Neural cell (in vitro differentiated cells): ENCODE measurements around the gene AHRR. TPM values are rescaled to one million over a fixed set of nuclear protein-coding genes. Genes with fewer than 3 reads are reported as not detected.
"Not testable (repeated sequence)": the region's sequence is repeated elsewhere in the genome, so short reads cannot be mapped to it uniquely, and the experiment has no call there.

Experiments
- H2AFZ ChIP-seq: fragments of 200-600, 300-800 bp; sonication (generic), shearing (Covaris generic); 2 replicates; pipeline ENCODE4 v1.6.0; 2014; ENCODE audit warnings: low read depth, mild to moderate bottlenecking, antibody characterized with exemption, low read length, moderate library complexity
- H3F3A ChIP-seq: fragments of 200-600 bp; shearing (Covaris generic); 2 replicates; pipeline ENCODE4 v1.6.1; 2016; ENCODE audit warnings: mild to moderate bottlenecking, moderate library complexity, mixed read lengths, antibody characterized with exemption, low read length; ENCODE audit not compliant: insufficient read depth, poor library complexity, severe bottlenecking
- H3K27ac ChIP-seq: fragments of 200-600, 300-800 bp; sonication (generic), shearing (Covaris generic); 2 replicates; pipeline ENCODE4 v1.5.1; 2014; ENCODE audit warnings: mild to moderate bottlenecking, low read length, moderate library complexity
- H3K27me3 ChIP-seq: fragments of 300-800, 200-600 bp; sonication (generic), shearing (Covaris generic); 2 replicates; pipeline ENCODE4 v1.6.0; 2014; ENCODE audit warnings: mild to moderate bottlenecking, low read depth, low read length, moderate library complexity; ENCODE audit not compliant: insufficient read depth
- H3K36me3 ChIP-seq: fragments of 300-800, 200-600 bp; sonication (generic), shearing (Covaris generic); 2 replicates; pipeline ENCODE4 v1.5.1; 2014; ENCODE audit warnings: mild to moderate bottlenecking, antibody characterized with exemption, low read length, moderate library complexity; ENCODE audit not compliant: insufficient read depth
- H3K4me2 ChIP-seq: fragments of 300-800, 200-600 bp; sonication (generic), shearing (Covaris generic); 2 replicates; pipeline ENCODE4 v1.6.0; 2014; ENCODE audit warnings: mild to moderate bottlenecking, low read length
- H3K4me3 ChIP-seq: fragments of 300-800, 200-600 bp; sonication (generic), shearing (Covaris generic); 2 replicates; pipeline ENCODE4 v1.5.1; 2014; ENCODE audit warnings: mild to moderate bottlenecking, low read length, moderate library complexity
- H3K79me2 ChIP-seq: fragments of 200-600 bp; shearing (Covaris generic); replicated peaks from 2 replicates; pipeline ENCODE4 v1.6.0; 2014; ENCODE audit warnings: mild to moderate bottlenecking, low read length, moderate library complexity; ENCODE audit not compliant: insufficient read depth
- H3K9ac ChIP-seq: fragments of 300-800, 200-600 bp; sonication (generic), shearing (Covaris generic); 2 replicates; pipeline ENCODE4 v1.6.1; 2016; ENCODE audit warnings: mild to moderate bottlenecking, low read length, mixed read lengths
- H3K9me2 ChIP-seq: fragments of 200-600 bp; shearing (Covaris generic); 2 replicates; pipeline ENCODE4 v1.6.1; 2016; ENCODE audit warnings: mild to moderate bottlenecking, low read length, mixed read lengths; ENCODE audit not compliant: insufficient read depth
- H3K9me3 ChIP-seq: fragments of 200-600, 300-800 bp; sonication (generic), shearing (Covaris generic); 2 replicates; pipeline ENCODE4 v1.6.1; 2016; ENCODE audit warnings: mild to moderate bottlenecking, mixed run types, low read length, moderate library complexity, mixed read lengths
- H4K20me1 ChIP-seq: fragments of 200-600 bp; shearing (Covaris generic); 2 replicates; pipeline ENCODE4 v1.6.1; 2016; ENCODE audit warnings: mild to moderate bottlenecking, mixed run types; ENCODE audit not compliant: insufficient read depth
- polyA plus RNA-seq: library from polyadenylated mRNA; depleted of rRNA; stranded (reverse); fragments of >200 nt; gene quantifications from 2 replicates; pipeline ENCODE4 v1.2.3, GENCODE V29; 2014

AHRR gene
- polyA plus RNA-seq, 1 donor from 2014 or later = 0.26 TPM

DNA sequence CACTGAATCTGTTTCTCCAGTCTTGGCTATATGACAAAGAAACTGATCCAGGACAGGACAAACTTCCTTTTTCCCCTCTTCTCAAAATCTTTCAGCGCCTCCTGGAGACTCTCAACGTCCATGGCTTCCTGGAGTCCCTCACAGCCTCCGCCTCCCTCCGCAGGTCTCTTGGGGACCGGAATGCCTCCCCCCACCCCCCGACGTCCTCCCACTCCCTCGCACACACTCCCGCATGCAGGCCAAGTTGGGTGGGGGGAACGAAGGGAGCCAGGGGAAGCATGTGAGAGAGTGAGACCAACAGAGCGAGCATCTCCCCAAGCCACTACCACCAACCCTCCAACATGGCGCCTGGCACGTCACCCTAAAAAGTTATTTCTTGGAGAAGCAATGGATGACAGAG is 31.3 kb upstream of the AHRR start:
- not testable (repeated sequence) for H3K36me3 ChIP-seq, H3K27me3 ChIP-seq, H3F3A ChIP-seq, H2AFZ ChIP-seq, H3K27ac ChIP-seq, H3K4me2 ChIP-seq, H3K79me2 ChIP-seq, H3K9ac ChIP-seq, H3K4me3 ChIP-seq, H3K9me2 ChIP-seq, H3K9me3 ChIP-seq, H4K20me1 ChIP-seq

DNA sequence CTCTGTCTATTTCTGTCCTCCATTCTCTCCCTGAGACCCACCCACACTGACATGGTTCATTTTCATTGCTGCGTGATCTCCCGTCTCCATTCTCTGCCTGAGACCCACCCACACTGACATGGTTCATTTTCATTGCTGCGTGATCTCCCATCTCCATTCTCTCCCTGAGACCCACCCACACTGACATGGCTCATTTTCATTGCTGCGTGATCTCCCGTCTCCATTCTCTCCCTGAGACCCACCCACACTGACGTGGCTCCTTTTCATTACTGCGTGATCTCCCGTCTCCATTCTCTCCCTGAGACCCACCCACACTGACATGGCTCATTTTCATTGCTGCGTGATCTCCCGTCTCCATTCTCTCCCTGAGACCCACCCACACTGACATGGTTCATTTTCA is 30.2 kb upstream of the AHRR start:
- not testable (repeated sequence) for H3K36me3 ChIP-seq, H3K4me3 ChIP-seq, H3K9me2 ChIP-seq, H3F3A ChIP-seq, H3K27me3 ChIP-seq, H3K79me2 ChIP-seq, H3K9ac ChIP-seq, H2AFZ ChIP-seq, H4K20me1 ChIP-seq, H3K4me2 ChIP-seq, H3K27ac ChIP-seq, H3K9me3 ChIP-seq

DNA sequence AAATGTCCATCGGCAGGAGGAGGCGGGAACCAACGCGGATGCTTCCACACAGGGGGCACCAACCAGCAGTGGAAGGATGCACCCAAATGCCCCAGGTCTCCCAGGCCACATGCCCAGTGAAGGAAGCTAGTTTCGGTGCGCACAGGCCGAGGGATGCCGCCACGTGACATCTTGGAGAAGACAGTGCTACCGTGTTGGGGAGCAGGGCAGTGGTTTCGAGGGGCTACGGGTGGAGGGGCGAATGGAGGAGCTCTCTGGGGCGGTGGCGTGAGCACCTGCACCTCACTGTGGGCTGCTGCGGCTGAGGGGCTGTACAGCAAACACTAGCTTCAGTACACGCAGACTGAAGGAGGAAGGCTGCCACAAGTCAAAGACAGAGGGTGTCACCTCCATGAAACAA is 26.7 kb upstream of the AHRR start:
- not testable (repeated sequence) for H3F3A ChIP-seq, H3K9ac ChIP-seq, H3K4me3 ChIP-seq, H4K20me1 ChIP-seq, H2AFZ ChIP-seq, H3K27me3 ChIP-seq, H3K79me2 ChIP-seq, H3K9me3 ChIP-seq, H3K4me2 ChIP-seq, H3K36me3 ChIP-seq, H3K9me2 ChIP-seq, H3K27ac ChIP-seq

DNA sequence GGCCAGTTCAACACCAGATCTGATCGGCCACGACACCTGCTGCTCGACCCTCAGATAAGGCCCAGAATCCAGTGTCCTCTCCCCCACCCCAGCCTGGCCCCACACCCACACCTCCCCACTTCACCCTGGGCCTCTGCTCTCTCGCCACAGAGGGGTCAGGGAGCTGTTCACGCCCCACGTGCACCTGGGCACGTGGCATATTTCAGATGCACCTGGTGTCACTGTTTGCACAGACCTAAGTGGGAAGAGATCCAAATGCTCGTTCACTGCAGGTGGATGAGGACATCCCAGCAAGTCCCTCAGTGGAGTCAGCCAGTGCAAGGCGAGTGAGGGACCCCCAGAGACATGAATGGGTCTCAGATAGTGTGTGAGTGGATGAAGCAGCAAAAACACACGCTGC is 25.3 kb upstream of the AHRR start:
- not testable (repeated sequence) for H2AFZ ChIP-seq, H3K36me3 ChIP-seq, H3F3A ChIP-seq, H3K9me2 ChIP-seq, H3K79me2 ChIP-seq, H3K27ac ChIP-seq, H4K20me1 ChIP-seq, H3K4me3 ChIP-seq, H3K27me3 ChIP-seq, H3K9ac ChIP-seq, H3K9me3 ChIP-seq, H3K4me2 ChIP-seq

DNA sequence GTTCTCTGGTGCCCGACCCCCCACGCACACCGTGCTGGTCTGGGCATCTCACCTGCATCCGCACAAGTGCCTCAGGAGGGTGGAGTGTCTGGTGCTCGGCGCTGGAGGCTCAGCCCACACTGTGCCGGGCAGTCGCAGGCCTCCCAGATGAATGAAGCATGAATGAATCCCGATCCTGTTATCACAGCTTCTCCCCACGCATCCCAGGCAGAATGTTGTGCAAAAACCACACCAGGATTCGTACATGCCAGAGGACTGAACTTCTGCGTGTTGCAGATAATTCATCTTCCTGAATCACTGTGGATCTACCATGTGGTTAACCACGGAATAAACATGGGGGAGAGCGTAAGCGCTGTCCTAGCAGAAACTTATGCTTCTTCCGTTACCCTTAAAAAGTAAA is 24.6 kb upstream of the AHRR start:
- not testable (repeated sequence) for H3K4me2 ChIP-seq, H3K27me3 ChIP-seq, H4K20me1 ChIP-seq, H3K9ac ChIP-seq, H3K9me3 ChIP-seq, H3F3A ChIP-seq, H3K36me3 ChIP-seq, H3K27ac ChIP-seq, H3K9me2 ChIP-seq, H3K4me3 ChIP-seq, H2AFZ ChIP-seq, H3K79me2 ChIP-seq

DNA sequence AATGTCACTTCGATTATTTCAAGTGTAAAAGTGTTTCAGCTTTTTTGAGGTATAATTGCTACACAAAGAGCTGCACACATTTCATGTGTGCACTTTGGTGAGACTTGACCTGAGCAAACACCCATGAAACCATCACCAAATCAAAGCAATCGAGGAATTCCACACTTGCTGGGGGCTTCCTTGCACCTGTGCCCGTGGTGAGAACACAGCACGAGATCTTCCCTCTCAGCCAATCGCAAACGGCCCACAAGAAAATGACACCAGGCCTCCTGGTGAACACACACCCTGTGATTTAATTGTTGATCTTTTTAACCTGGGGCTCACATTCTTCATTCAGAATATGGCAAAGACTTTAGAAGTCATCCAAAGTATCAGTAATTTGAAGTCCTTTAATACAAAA is 24.1 kb upstream of the AHRR start:
- H4K20me1 ChIP-seq, H3K79me2 ChIP-seq, H3K4me3 ChIP-seq, H2AFZ ChIP-seq, H3K4me2 ChIP-seq, H3F3A ChIP-seq, H3K27me3 ChIP-seq, H3K9ac ChIP-seq, H3K9me3 ChIP-seq, H3K9me2 ChIP-seq, H3K36me3 ChIP-seq, H3K27ac ChIP-seq: not testable (repeated sequence)

DNA sequence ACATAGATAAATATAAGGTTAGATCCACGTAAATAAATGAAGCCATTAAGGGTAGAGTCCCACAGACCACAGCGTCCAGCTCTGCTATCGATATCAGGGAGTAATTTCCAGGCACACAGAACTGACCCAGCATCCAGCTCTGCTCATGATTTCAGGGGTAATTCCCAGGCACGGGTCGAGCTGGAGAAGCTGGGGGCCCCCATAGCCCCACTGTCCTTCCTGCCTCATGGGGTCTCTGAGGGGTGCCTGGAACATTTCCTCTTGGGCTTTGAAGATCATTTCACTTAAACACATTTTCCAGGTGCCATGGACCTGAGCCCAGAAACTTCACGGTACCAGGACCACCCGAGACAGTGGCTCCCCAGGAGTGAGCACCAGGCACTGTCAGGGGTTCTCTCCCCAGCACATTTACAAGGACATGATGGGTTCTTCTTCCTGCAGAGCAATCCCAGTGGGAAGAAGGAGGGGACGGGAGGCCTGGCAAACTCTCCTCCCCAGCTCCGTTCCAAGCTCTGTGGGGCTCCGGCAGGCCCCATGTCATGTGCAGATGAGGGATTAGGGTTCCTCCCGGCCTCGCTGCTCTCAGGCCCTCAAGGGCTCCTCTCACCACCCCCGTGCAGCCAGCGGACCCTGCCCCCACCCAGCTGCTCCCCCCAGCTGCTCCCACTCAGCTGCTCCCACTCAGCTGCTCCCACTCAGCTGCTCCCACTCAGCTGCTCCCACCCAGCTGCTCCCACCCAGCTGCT is 23.4 kb upstream of the AHRR start:
- H3K27me3 ChIP-seq, H4K20me1 ChIP-seq, H2AFZ ChIP-seq, H3K27ac ChIP-seq, H3K9me2 ChIP-seq, H3K4me2 ChIP-seq, H3K9ac ChIP-seq, H3F3A ChIP-seq, H3K79me2 ChIP-seq, H3K4me3 ChIP-seq, H3K9me3 ChIP-seq, H3K36me3 ChIP-seq: not testable (repeated sequence)
